ENCODE measurements around the gene GLDN. TPM values are rescaled to one million over a fixed set of nuclear protein-coding genes. Genes with fewer than 3 reads are reported as not detected.

GLDN gene
- total and polyA plus RNA-seq, 10 of the 15 experiments (the other 5 are each of a cell fraction or from before 2014, with no cell fraction given), result 0.13 TPM; not detected in 9

DNA sequence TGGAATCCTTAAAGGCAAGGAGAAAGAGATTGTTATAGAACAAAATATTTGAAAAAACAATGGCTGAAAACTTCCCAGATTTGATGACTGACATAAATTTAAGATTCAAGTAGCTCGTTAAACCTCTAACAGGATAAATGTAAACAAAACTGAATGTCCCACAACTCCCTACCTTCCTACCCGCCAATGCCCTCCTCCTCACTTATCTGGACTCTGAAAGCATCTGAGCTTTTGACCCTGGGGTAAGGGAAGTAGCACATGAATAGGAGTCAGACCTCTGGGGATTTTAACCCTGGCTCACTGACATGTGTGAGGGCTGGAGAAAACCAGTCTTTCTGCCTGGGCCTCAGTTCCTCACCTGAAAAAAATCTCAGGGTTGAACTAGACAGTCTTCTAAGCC lies 29.9 kb upstream of the GLDN start:
- Histone ChIP-seq H3K27ac (ENCODE audit: control insufficient read depth, insufficient read depth) (no peak overlapping the region), H3K4me1 (ENCODE audit: control insufficient read depth, insufficient read depth, low read length) (no peaks in the 10 kb centered on the region), H4K20me1 (ENCODE audit: control insufficient read depth, insufficient read depth) (no peaks in the 10 kb centered on the region; the same call in 1 of the 2 replicates), H3K4me2 (ENCODE audit: control insufficient read depth, insufficient read depth) (no peak overlapping the region), H3K79me2 (ENCODE audit: control insufficient read depth, insufficient read depth, low read length) (no peaks in the 10 kb centered on the region), H2AFZ (ENCODE audit: control insufficient read depth, low read depth, low read length) (no peak overlapping the region), H3K36me3 (ENCODE audit: control insufficient read depth in 2 of 2, insufficient read depth in 2 of 2, low read length in 1 of 2) (no peaks in the 10 kb centered on the region), H3K9ac (ENCODE audit: control insufficient read depth, insufficient read depth, low read length) (no peak overlapping the region), H3K9me3 (replicated peaks; ENCODE audit: control insufficient read depth, insufficient read depth, low read length) (no peaks in the 10 kb centered on the region), H3K4me3 (no peak overlapping the region), H3K27me3 (replicated peaks in 1 of 2; ENCODE audit: control insufficient read depth in 2 of 2, insufficient read depth in 2 of 2, low read length in 1 of 2) (peaks cover 0 to 10% of the 10 kb centered on the region in 2 experiments; a peak in 3 of 4 replicates)
- no TSS peak for BruUV-seq (replicated peaks)
- no peak for ATAC-seq
- ChIA-PET CTCF (no interaction called here), POLR2A (no interaction called here), SMC1A (ENCODE audit: uncharacterized antibody, unreplicated experiment) (interaction anchor here (1.2 to 1.6 kb wide), 2 partner anchors 9 to 69 kb away, joined by 3 to 4 read pairs; no protein-coding TSS in a partner anchor), RAD21 (ENCODE audit: unreplicated experiment) (no interaction called here)
- FAIRE-seq, result no peak
- DNase-seq (ENCODE audit: low read depth, low spot score), result no peak
- TF ChIP-seq TARDBP (IDR thresholded peaks at IDR 0.05; ENCODE audit: borderline replicate concordance), result no peak
- TF ChIP-seq, protein P1, sequence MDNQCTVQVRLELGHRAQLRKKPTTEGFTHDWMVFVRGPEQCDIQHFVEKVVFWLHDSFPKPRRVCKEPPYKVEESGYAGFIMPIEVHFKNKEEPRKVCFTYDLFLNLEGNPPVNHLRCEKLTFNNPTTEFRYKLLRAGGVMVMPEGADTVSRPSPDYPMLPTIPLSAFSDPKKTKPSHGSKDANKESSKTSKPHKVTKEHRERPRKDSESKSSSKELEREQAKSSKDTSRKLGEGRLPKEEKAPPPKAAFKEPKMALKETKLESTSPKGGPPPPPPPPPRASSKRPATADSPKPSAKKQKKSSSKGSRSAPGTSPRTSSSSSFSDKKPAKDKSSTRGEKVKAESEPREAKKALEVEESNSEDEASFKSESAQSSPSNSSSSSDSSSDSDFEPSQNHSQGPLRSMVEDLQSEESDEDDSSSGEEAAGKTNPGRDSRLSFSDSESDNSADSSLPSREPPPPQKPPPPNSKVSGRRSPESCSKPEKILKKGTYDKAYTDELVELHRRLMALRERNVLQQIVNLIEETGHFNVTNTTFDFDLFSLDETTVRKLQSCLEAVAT (IDR thresholded peaks at IDR 0.05), result no peak
- no peak for TF ChIP-seq ESRRA (IDR thresholded peaks at IDR 0.05; ENCODE audit: low read length)
- TF ChIP-seq, protein P2, sequence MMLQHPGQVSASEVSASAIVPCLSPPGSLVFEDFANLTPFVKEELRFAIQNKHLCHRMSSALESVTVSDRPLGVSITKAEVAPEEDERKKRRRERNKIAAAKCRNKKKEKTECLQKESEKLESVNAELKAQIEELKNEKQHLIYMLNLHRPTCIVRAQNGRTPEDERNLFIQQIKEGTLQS (IDR thresholded peaks at IDR 0.05; ENCODE audit: borderline replicate concordance, extremely low read depth, low read depth, low read length), result no peak
- TF ChIP-seq ZNF622 (IDR thresholded peaks at IDR 0.05), result no peak
- no peak for TF ChIP-seq KAT2A (conservative IDR thresholded peaks at IDR 0.05; ENCODE audit: control insufficient read depth, low read depth, low read length)
- in situ Hi-C loops (cut with MboI), result no loop called here
- intact Hi-C loops (cut with micrococcal nuclease; ENCODE audit: unreplicated experiment), result no loop called here
- WGBS (ENCODE audit: insufficient coverage, insufficient replicate concordance, low lambda C conversion rate, missing lambda C conversion rate), result 0% methylated on average over 2 of the region's 2 CpGs
